ENCODE measurements around the gene PPP1R12C. TPM values are rescaled to one million over a fixed set of nuclear protein-coding genes. Genes with fewer than 3 reads are reported as not detected.

The PPP1R12C gene
- total RNA-seq, 1 donor, result 55.0 TPM

- no peak overlapping the region for H2AFZ ChIP-seq (ENCODE audit: low read length)
- TF ChIP-seq, protein P1, sequence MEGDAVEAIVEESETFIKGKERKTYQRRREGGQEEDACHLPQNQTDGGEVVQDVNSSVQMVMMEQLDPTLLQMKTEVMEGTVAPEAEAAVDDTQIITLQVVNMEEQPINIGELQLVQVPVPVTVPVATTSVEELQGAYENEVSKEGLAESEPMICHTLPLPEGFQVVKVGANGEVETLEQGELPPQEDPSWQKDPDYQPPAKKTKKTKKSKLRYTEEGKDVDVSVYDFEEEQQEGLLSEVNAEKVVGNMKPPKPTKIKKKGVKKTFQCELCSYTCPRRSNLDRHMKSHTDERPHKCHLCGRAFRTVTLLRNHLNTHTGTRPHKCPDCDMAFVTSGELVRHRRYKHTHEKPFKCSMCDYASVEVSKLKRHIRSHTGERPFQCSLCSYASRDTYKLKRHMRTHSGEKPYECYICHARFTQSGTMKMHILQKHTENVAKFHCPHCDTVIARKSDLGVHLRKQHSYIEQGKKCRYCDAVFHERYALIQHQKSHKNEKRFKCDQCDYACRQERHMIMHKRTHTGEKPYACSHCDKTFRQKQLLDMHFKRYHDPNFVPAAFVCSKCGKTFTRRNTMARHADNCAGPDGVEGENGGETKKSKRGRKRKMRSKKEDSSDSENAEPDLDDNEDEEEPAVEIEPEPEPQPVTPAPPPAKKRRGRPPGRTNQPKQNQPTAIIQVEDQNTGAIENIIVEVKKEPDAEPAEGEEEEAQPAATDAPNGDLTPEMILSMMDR (IDR thresholded peaks at IDR 0.05; ENCODE audit: extremely low read depth, low read depth, low read length), result no peak
- peaks cover 3% of the 10 kb centered on the region for H3K9me3 ChIP-seq (ENCODE audit: low read depth, low read length)
- H3K4me2 ChIP-seq (ENCODE audit: insufficient read depth, low read length), result no peak overlapping the region
- no peak overlapping the region for H3K27ac ChIP-seq (ENCODE audit: low read depth, low read length)
- DNase-seq (ENCODE audit: insufficient read length, low spot score, missing footprints), result peak; percentile 79
- no peak overlapping the region for H3K4me3 ChIP-seq (ENCODE audit: insufficient read depth, low read length)
- H4K20me1 ChIP-seq (ENCODE audit: insufficient read depth, low read length), result peaks cover 17% of the 10 kb centered on the region
- peaks cover 21% of the 10 kb centered on the region for H3K79me2 ChIP-seq (ENCODE audit: insufficient read depth, low read length)
- H3K36me3 ChIP-seq (ENCODE audit: insufficient read depth, low read length), result peaks cover 45% of the 10 kb centered on the region
- H3K4me1 ChIP-seq (ENCODE audit: insufficient read depth, low read length), result no peaks in the 10 kb centered on the region
- no peaks in the 10 kb centered on the region for H3K27me3 ChIP-seq (ENCODE audit: insufficient read depth, low read length)
Measured at GRCh38 chr19:55098716-55099556, 18.5 kb downstream of the PPP1R12C start.

GRCh38 chr19:55097864-55098715, 19.3 kb downstream of the PPP1R12C start:
- TF ChIP-seq, protein P1 (IDR thresholded peaks at IDR 0.05; ENCODE audit: extremely low read depth, low read depth, low read length), result no peak
- Histone ChIP-seq H3K27ac (ENCODE audit: low read depth, low read length) (no peak overlapping the region), H3K9me3 (ENCODE audit: low read depth, low read length) (peaks cover 2% of the 10 kb centered on the region), H3K4me1 (ENCODE audit: insufficient read depth, low read length) (no peaks in the 10 kb centered on the region), H4K20me1 (ENCODE audit: insufficient read depth, low read length) (peaks cover 13% of the 10 kb centered on the region), H2AFZ (ENCODE audit: low read length) (no peak overlapping the region), H3K79me2 (ENCODE audit: insufficient read depth, low read length) (peaks cover 17% of the 10 kb centered on the region), H3K27me3 (ENCODE audit: insufficient read depth, low read length) (no peaks in the 10 kb centered on the region), H3K4me2 (ENCODE audit: insufficient read depth, low read length) (no peak overlapping the region), H3K4me3 (ENCODE audit: insufficient read depth, low read length) (no peak overlapping the region), H3K36me3 (ENCODE audit: insufficient read depth, low read length) (peaks cover 38% of the 10 kb centered on the region)
- peak; percentile 78 for DNase-seq (ENCODE audit: insufficient read length, low spot score, missing footprints)

GRCh38 chr19:55096061-55096701, 21.3 kb downstream of the PPP1R12C start:
- Histone ChIP-seq H3K4me2 (ENCODE audit: insufficient read depth, low read length) (no peak overlapping the region), H3K27me3 (ENCODE audit: insufficient read depth, low read length) (no peaks in the 10 kb centered on the region), H2AFZ (ENCODE audit: low read length) (no peak overlapping the region), H3K36me3 (ENCODE audit: insufficient read depth, low read length) (peaks cover 20% of the 10 kb centered on the region), H3K9me3 (ENCODE audit: low read depth, low read length) (no peaks in the 10 kb centered on the region), H3K4me1 (ENCODE audit: insufficient read depth, low read length) (no peaks in the 10 kb centered on the region), H4K20me1 (ENCODE audit: insufficient read depth, low read length) (peaks cover 13% of the 10 kb centered on the region), H3K4me3 (ENCODE audit: insufficient read depth, low read length) (no peak overlapping the region), H3K79me2 (ENCODE audit: insufficient read depth, low read length) (peaks cover 10% of the 10 kb centered on the region), H3K27ac (ENCODE audit: low read depth, low read length) (no peak overlapping the region)
- TF ChIP-seq, protein P1 (IDR thresholded peaks at IDR 0.05; ENCODE audit: extremely low read depth, low read depth, low read length), result no peak
- peak; percentile 89 for DNase-seq (ENCODE audit: insufficient read length, low spot score, missing footprints)

Data from osteoblast (primary cell).